HG02759 (cell line): ENCODE results near the gene CHD9NB.
A peak's percentile ranks its signal among the peaks of the same experiment; 100 is the strongest.
"Not testable (repeated sequence)": the region's sequence is repeated elsewhere in the genome, so short reads cannot be mapped to it uniquely, and the experiment has no call there.

Source experiments
- ATAC-seq: cut with Tn5 transposase; IDR thresholded peaks from one replicate; pipeline ENCODE4 v1.9.1; 2021; ENCODE audit warnings: mild to moderate bottlenecking, moderate library complexity; ENCODE audit not compliant: unreplicated experiment

CHD9NB gene

DNA sequence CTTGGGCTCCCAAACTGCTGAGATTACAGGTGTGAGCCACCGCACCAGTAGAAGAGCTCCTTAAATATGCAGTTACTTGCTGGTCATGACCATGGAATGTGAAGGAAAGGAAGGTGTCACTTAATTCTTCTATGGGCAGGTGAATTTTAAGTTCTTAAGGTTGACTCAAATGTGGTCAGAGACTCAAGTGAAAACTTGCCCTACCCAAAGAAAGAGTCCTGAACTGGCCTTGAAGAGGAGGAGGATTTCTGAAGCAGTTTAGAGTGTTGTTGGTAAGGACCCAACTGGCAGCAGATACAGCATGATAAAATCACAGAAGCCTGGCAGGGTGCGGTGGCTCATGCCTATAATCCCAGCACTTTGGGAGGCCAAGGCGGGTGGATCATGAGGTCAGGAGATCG is 31.4 kb upstream of the CHD9NB start:
- ATAC-seq = no peak

GRCh38 chr16:53083119-53083518 is 30.4 kb upstream of the CHD9NB start:
- ATAC-seq = no peak

DNA sequence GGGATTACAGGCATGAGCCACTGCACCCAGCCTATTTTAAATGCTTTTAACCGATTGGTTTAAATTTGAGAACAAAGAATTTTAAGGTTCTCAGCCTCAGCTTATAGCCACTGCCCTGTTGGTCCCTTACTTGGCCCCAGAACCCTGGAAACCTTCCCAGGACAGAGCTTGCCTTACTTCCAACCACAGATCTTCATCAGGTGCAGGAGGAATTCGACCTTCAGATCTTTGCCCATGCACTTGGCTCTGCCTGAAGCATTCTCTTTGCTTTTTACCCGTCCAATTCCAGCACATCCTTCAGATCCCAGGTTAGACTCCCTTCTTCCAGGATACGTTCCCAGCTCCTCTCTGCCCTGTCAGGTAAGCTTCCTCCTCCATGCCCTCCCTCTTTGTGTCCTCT is 29.8 kb upstream of the CHD9NB start:
- ATAC-seq = no peak

- ATAC-seq = no peak
Measured at GRCh38 chr16:53081686-53082407, 29.1 kb upstream of the CHD9NB start.

GRCh38 chr16:53081032-53081424 is 28.3 kb upstream of the CHD9NB start:
- no peak for ATAC-seq

GRCh38 chr16:53080345-53081031 is 27.8 kb upstream of the CHD9NB start:
- ATAC-seq = no peak

GRCh38 chr16:53078765-53079485 is 26.2 kb upstream of the CHD9NB start:
- no peak for ATAC-seq

- ATAC-seq = no peak
Measured at GRCh38 chr16:53078247-53078646, 25.6 kb upstream of the CHD9NB start.

GRCh38 chr16:53075461-53075860 is 22.8 kb upstream of the CHD9NB start:
- not testable (repeated sequence) for ATAC-seq

GRCh38 chr16:53074296-53074695 is 21.6 kb upstream of the CHD9NB start:
- not testable (repeated sequence) for ATAC-seq

DNA sequence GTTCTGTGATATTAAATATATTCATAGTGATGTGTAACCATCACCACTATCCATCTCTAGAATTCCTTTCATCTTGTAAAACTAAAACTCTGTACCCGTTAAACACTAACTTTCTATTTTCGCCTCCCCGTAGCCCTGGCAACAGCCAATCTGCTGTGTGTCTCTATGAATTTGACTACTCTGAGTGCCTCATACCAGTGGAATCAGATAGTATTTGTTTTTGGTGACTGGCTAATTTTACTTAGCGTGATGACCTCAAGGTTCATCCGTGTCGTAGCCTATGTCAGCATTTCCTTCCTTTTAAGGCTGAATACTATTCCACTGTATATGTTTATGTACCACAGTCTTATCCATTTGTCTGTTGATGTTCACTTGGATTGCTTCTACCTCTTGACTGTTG is 20.3 kb upstream of the CHD9NB start:
- no peak for ATAC-seq

DNA sequence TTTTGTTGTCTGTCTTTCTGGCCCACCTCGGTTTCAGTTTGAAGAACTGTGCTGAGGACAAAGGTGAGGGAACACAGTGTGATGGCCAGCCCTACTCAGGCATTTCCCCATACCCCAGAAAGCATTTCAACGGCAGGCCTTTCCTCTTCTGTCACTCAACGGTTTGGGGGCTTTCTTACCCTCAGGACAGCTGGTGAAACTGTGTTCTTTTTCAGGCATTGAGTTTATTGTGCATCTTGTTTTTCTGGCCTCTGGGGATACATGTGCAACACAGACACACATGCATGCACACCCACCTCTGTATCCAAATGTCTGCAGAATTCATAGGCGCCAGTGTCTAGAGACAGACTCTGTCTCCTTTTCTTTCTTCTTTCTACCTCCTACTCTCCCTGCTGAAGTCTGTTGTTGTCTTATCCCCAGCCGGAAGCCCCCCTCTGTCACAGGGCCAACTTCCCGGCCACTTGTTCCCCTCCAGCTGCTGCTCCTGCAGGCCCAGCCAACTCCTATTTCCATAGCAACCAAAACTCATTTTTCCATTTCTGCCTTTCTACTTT is 19.1 kb upstream of the CHD9NB start:
- peak; percentile 76 for ATAC-seq

DNA sequence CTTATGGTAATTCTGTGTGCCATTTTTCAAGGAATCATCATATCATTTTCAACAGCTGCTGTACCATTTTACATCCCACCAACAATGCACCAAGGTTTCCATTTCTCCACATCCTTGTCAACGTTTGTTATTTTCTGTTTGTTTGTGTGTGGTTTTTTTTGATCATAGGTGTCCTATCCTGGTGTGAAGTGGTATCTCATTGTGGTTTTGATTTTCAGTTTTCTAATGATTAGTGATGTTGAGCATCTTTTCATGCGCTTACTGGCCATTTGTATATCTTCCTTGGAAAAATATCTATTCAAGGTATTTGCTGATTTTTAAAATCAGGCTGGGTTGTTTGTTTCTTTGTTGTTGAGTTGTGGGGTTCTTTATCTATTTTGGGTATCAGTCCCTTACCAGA is 17.1 kb upstream of the CHD9NB start:
- ATAC-seq = no peak

- peak; percentile 58 for ATAC-seq
Measured at GRCh38 chr16:53068423-53068833, 15.7 kb upstream of the CHD9NB start.

- ATAC-seq = no peak
Measured at GRCh38 chr16:53067675-53068074, 15.0 kb upstream of the CHD9NB start.

DNA sequence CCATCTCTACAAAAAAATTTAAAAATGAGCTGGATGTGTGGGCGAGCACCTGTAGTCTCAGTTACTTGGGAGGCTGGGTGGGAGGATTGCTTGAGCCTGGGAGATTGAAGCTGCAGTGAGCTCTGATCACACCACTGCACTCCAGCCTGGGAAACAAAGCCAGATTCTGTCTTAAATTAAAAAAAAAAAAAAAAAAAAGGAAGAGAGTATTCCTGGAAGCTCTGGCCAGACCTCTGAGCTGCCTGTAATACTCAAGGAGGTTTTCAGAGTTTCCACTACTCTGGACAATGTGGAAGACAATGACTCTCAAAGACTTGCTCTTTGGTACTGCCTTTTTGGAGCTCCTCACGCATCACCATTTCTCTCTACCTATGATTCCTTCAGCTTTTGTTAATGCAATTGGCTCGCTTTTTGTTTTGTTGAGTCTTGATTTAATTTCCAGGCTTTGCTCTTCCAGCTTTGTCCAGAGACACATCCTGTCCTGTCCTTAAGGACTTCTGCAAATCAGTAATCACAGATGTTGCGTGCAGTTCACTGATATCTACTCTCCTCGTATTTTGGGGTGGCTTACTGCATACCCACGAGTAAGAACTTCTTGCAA is 12.9 kb upstream of the CHD9NB start:
- no peak for ATAC-seq

DNA sequence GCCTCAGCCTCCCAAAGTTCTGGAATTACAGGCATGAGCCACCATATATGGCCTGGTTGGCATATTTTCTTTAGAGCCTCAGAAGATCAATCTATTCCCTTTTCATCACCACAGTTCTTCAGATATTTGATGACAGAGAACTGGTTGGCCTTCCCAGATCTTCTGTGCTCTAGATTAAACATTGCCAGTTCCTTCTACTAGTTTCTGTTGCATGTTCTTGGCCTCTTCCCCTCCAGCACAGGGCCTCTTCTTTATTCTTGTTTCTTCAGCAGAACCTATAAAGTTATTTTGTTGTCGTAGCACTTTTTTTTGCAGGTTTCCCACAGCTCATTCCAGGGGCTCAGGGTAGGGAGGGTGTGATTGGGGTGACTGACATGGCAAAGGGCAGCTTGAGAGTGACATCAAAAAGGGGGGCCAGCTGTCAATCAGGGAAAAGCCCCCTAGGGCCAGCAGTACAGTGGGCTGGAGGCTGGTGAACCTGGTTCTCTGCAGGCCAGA is 11.4 kb upstream of the CHD9NB start:
- no peak for ATAC-seq

GRCh38 chr16:53061701-53062159 is 9.0 kb upstream of the CHD9NB start:
- peak; percentile 86 for ATAC-seq

- ATAC-seq = peak; percentile 10
Measured at GRCh38 chr16:53061256-53061655, 8.6 kb upstream of the CHD9NB start.

DNA sequence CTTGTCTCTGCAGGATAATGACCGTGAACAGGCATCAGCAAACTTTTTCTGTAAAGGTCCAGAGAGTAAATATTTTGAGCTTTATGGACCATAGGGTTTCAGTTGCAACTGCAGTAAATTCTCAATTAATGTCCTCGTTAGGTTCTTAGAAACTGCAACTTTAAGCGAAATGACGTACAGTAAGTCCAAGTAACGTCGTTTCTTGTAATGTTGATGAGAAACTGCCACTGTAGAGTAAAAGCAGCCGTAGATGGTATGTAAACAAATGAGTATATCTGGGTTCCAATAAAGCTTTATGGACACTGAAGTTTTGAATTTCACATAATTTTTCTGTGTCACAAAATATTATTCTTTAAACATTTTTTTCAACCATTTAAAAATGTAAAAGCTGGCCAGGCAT is 7.0 kb upstream of the CHD9NB start:
- no peak for ATAC-seq

GRCh38 chr16:53058882-53059281 is 6.2 kb upstream of the CHD9NB start:
- ATAC-seq = no peak
